Brain microvascular endothelial cell (primary cell): ENCODE data around the gene NDUFA12.
"Not testable (repeated sequence)": the region's sequence is repeated elsewhere in the genome, so short reads cannot be mapped to it uniquely, and the experiment has no call there.

Experiments
- DNase-seq: peaks from one replicate; pipeline ENCODE4 v3.0.0-alpha.2; 2020
- H3K27ac ChIP-seq: fragments of 250-450 bp; sonication (Bioruptor Pico); 2 replicates; pipeline ENCODE4 v1.5.1; 2020; ENCODE audit warnings: mild to moderate bottlenecking, moderate library complexity
- H3K27me3 ChIP-seq: fragments of 250-450 bp; sonication (Bioruptor Pico); replicated peaks from 2 replicates; pipeline ENCODE4 v1.5.1; 2020; ENCODE audit warnings: mild to moderate bottlenecking
- H3K36me3 ChIP-seq: fragments of 250-450 bp; sonication (Bioruptor Pico); replicated peaks from 2 replicates; pipeline ENCODE4 v1.5.1; 2020; ENCODE audit warnings: mild to moderate bottlenecking
- H3K4me3 ChIP-seq: 2 replicates; pipeline ENCODE4 v1.5.1; 2011; ENCODE audit warnings: low read depth, mild to moderate bottlenecking, control low read depth, low read length, moderate library complexity
- CTCF ChIP-seq: IDR thresholded peaks from 2 replicates; pipeline ENCODE4 v1.5.1; 2011; ENCODE audit warnings: low read depth, mild to moderate bottlenecking, moderate library complexity, low read length, control low read depth, inconsistent platforms; ENCODE audit errors: missing control alignments
- in situ Hi-C: cut with HindIII; loops from 2 replicates; pipeline ENCODE4 v1.10.0; 2017; ENCODE audit warnings: low sequenced_read_pairs, low pct_ligation_motif_present

Gene NDUFA12

GRCh38 chr12:94987801-94988200 is 15.7 kb downstream of the NDUFA12 start:
- Histone ChIP-seq H3K36me3 (no peaks in the 10 kb centered on the region), H3K4me3 (no peak overlapping the region), H3K27ac (no peak overlapping the region), H3K27me3 (no peaks in the 10 kb centered on the region)
- TF ChIP-seq CTCF, result no peak
- in situ Hi-C loops, result no loop called here
- DNase-seq, result no peak

- in situ Hi-C loops, result no loop called here
- no peak for TF ChIP-seq CTCF
- H3K27me3 ChIP-seq, result no peaks in the 10 kb centered on the region
- H3K4me3 ChIP-seq, result no peak overlapping the region
- no peak for DNase-seq
- H3K27ac ChIP-seq, result no peak overlapping the region
- H3K36me3 ChIP-seq, result no peaks in the 10 kb centered on the region
These were observed 16.3 kb downstream of the NDUFA12 start for GRCh38 chr12:94987076-94987669.

- H3K27ac ChIP-seq, result peak overlapping the region; percentile 88
- H3K27me3 ChIP-seq, H3K36me3 ChIP-seq, DNase-seq, in situ Hi-C loops, H3K4me3 ChIP-seq: not testable (repeated sequence)
These were observed 18.4 kb downstream of the NDUFA12 start for GRCh38 chr12:94985099-94985498.

- in situ Hi-C loops, result no loop called here
- peak overlapping the region; percentile 88 for H3K27ac ChIP-seq
- peak; percentile 8 for DNase-seq
- no peaks in the 10 kb centered on the region for H3K36me3 ChIP-seq
- no peak overlapping the region for H3K4me3 ChIP-seq
- H3K27me3 ChIP-seq, result no peaks in the 10 kb centered on the region
- no peak for TF ChIP-seq CTCF
These were observed 20.2 kb downstream of the NDUFA12 start for GRCh38 chr12:94983321-94983720.

- in situ Hi-C loops, result no loop called here
- H3K4me3 ChIP-seq, result no peak overlapping the region
These were observed 21.0 kb downstream of the NDUFA12 start for GRCh38 chr12:94982456-94982855.

GRCh38 chr12:94980577-94980976 is 22.9 kb downstream of the NDUFA12 start:
- Histone ChIP-seq H3K27ac (no peak overlapping the region), H3K4me3 (no peak overlapping the region), H3K36me3 (no peaks in the 10 kb centered on the region), H3K27me3 (no peaks in the 10 kb centered on the region)
- DNase-seq, result no peak
- in situ Hi-C loops, result no loop called here
- TF ChIP-seq CTCF, result peak; percentile 34

More at GRCh38 chr12:94982456-94982855, 21.0 kb downstream of the NDUFA12 start:
- no peak for TF ChIP-seq CTCF
- no peak for DNase-seq
- Histone ChIP-seq H3K36me3 (no peaks in the 10 kb centered on the region), H3K27me3 (no peaks in the 10 kb centered on the region), H3K27ac (no peak overlapping the region)
